Pancreas (tissue), 10 donors: ENCODE data around the gene C11orf91. TPM values are rescaled to one million over a fixed set of nuclear protein-coding genes. Genes with fewer than 3 reads are reported as not detected.
A peak's percentile ranks its signal among the peaks of the same experiment; 100 is the strongest.
"Not testable (repeated sequence)": the region's sequence is repeated elsewhere in the genome, so short reads cannot be mapped to it uniquely, and the experiment has no call there.

Experiments used
- ATAC-seq, 4 donors: fragments of 200-7000 bp; cut with Tn5 transposase; one replicate each; pipeline versions ENCODE4 v1.8.0 to v1.9.1; 2020; ENCODE audit warnings: mild to moderate bottlenecking in 4 of 4, moderate library complexity in 4 of 4
- DNase-seq, 6 donors: peaks; one replicate each; pipeline ENCODE4 v3.0.0-alpha.2; 2020
- FAIRE-seq: peaks from 2 replicates; lab custom pipeline; 2012; peaks lifted over from hg19 to GRCh38; lab: Jason Lieb, UNC
- H3K27ac ChIP-seq, 4 donors: fragments of 200-600 bp; sonication (generic); 1 replicate in 3 of 4; 2 replicates in 1 of 4; pipeline versions ENCODE4 v1.5.0 to v1.8.0; 2020
- H3K27me3 ChIP-seq, 4 donors: fragments of 200-600 bp; one replicate each; pipeline ENCODE4 v1.8.0; 2021
- H3K36me3 ChIP-seq, 3 donors: fragments of 200-600 bp; sonication (generic) in 1 of 3; one replicate each; pipeline versions ENCODE4 v1.5.0 to v1.8.0; 2020 to 2021
- H3K4me1 ChIP-seq, 3 donors: fragments of 200-600 bp; one replicate each; pipeline ENCODE4 v1.8.0; 2021
- H3K4me3 ChIP-seq, 4 donors: fragments of 200-600 bp; sonication (generic) in 2 of 4; one replicate each; pipeline versions ENCODE4 v1.5.0 to v1.8.0; 2020 to 2021
- H3K9me3 ChIP-seq, 4 donors: fragments of 200-600 bp; one replicate each; pipeline ENCODE4 v1.8.0; 2021
- CTCF ChIP-seq, 4 donors: fragments of 200-600 bp; sonication (generic) in 3 of 4; IDR thresholded peaks; one replicate each; pipeline versions ENCODE4 v1.5.0 to v1.8.0; 2021; ENCODE audit warnings: antibody characterized with exemption in 4 of 4
- WGBS, 2 donors: extraction: QIAGEN DNeasy Blood & Tissue Kit; methylation state at CpG; one replicate each; pipeline ENCODE4 v1.1.7; 2013; 5-methylcytosine and 5-hydroxymethylcytosine counted together
- intact Hi-C, 3 donors: fragments of 100-400 bp; cut with DNase I; formaldehyde crosslinking; loops; one replicate each; pipeline versions ENCODE4 v1.11.1 to v1.14.2; 2022
- polyA plus RNA-seq, 2 donors: library from polyadenylated mRNA; stranded (reverse); fragments of 200-250 nt; gene quantifications; one replicate each; pipeline ENCODE4 v1.2.3, GENCODE V29; 2013
- total RNA-seq, 6 donors: library from RNA; stranded (reverse); fragmentation: NEBNext Ultra II Directional in 4 of 6; extraction: Animal tissue kit (Norgen Biotek cat#: 25700) in 4 of 6; gene quantifications; one replicate each; pipeline versions ENCODE4 v1.2.1 to v1.2.4, GENCODE V29; 2021 to 2023
- donor health status: healthy with polysubstance abuse.
- donor health status: DM: no; HTN: no; CAD: no; lungs with moderate emphysema.
- donor health status: DM: no; HTN: no; CAD: no.
- donor health status: control.
- donor health status: control.
- donor health status: Bipolar disorder and iron deficiency.
- donor health status: DM: yes; HTN: yes; CAD: no.
- donor health status: DM: no; HTN: no; CAD: no.
- donor health status: DM: no; HTN: no; CAD: no.
- donor health status: DM: yes; HTN: yes; CAD: no.

Gene C11orf91
- total and polyA plus RNA-seq, 8 donors = 0.26 to 0.31 (median 0.28) TPM; not detected in 5

- WGBS, 2 donors = 6 to 10% methylated on average over 15 of the region's 15 CpGs
- no peaks in the 10 kb centered on the region for H3K36me3 ChIP-seq
- peak overlapping the region; percentile 52 to 68 (median 64) for H3K4me3 ChIP-seq
- no peaks in the 10 kb centered on the region for H3K9me3 ChIP-seq
- ATAC-seq (peak in 1 of 4 donors; percentile 0), DNase-seq (no peak), FAIRE-seq (no peak)
- peaks cover 0 to 3% (median 0%) of the 10 kb centered on the region in 3 donors for H3K4me1 ChIP-seq
- intact Hi-C loops = no loop called here
- peak overlapping the region; percentile 46 to 92 (median 80) for H3K27ac ChIP-seq
- no peak for TF ChIP-seq CTCF (IDR thresholded peaks at IDR 0.05)
- no peaks in the 10 kb centered on the region for H3K27me3 ChIP-seq
These were observed 34.0 kb upstream of the C11orf91 start for GRCh38 chr11:33734441-33735270.

- H3K27ac ChIP-seq = peak overlapping the region in 2 of 4 donors; percentile 7 to 20
- H3K27me3 ChIP-seq = no peaks in the 10 kb centered on the region
- H3K36me3 ChIP-seq = no peaks in the 10 kb centered on the region
- H3K4me3 ChIP-seq = peak overlapping the region in 2 of 4 donors; percentile 52 to 62
- FAIRE-seq (no peak), DNase-seq (no peak), ATAC-seq (no peak)
- peaks cover 0 to 3% (median 0%) of the 10 kb centered on the region in 3 donors for H3K4me1 ChIP-seq
- no peaks in the 10 kb centered on the region for H3K9me3 ChIP-seq
- no peak for TF ChIP-seq CTCF (IDR thresholded peaks at IDR 0.05)
- intact Hi-C loops = no loop called here
- 57 to 72% methylated on average over 7 of the region's 7 CpGs for WGBS, 2 donors
These were observed 33.4 kb upstream of the C11orf91 start for GRCh38 chr11:33733980-33734379.

GRCh38 chr11:33731723-33732531, 31.3 kb upstream of the C11orf91 start:
- FAIRE-seq = no peak
- Histone ChIP-seq H3K36me3 (no peaks in the 10 kb centered on the region), H3K9me3 (no peaks in the 10 kb centered on the region), H3K27ac (no peak overlapping the region), H3K4me3 (no peak overlapping the region), H3K4me1 (peaks cover 0 to 3% (median 0%) of the 10 kb centered on the region in 3 donors), H3K27me3 (no peaks in the 10 kb centered on the region)
- no peak for DNase-seq
- no peak for TF ChIP-seq CTCF (IDR thresholded peaks at IDR 0.05)
- intact Hi-C loops = no loop called here
- no peak for ATAC-seq
- 66 to 67% methylated on average over 9 of the region's 9 CpGs for WGBS, 2 donors

- Histone ChIP-seq H3K9me3 (no peaks in the 10 kb centered on the region), H3K27ac (no peak overlapping the region), H3K36me3 (no peaks in the 10 kb centered on the region), H3K4me3 (no peak overlapping the region), H3K27me3 (no peaks in the 10 kb centered on the region), H3K4me1 (peaks cover 0 to 3% (median 0%) of the 10 kb centered on the region in 3 donors)
- TF ChIP-seq CTCF (IDR thresholded peaks at IDR 0.05) = no peak
- intact Hi-C loops = no loop called here
- ATAC-seq (no peak), DNase-seq (no peak), FAIRE-seq (no peak)
- WGBS, 2 donors = 64 to 65% methylated on average over 7 of the region's 7 CpGs
These were observed 30.1 kb upstream of the C11orf91 start for GRCh38 chr11:33730716-33731115.

- H3K4me3 ChIP-seq, H3K27ac ChIP-seq, ATAC-seq, DNase-seq, H3K27me3 ChIP-seq, H3K9me3 ChIP-seq, H3K4me1 ChIP-seq, FAIRE-seq, intact Hi-C loops, H3K36me3 ChIP-seq: not testable (repeated sequence)
- WGBS, 2 donors = 76 to 83% methylated on average over 5 of the region's 5 CpGs
These were observed 28.5 kb upstream of the C11orf91 start for GRCh38 chr11:33729072-33729664.

- ATAC-seq = not testable (repeated sequence)
These were observed 26.9 kb upstream of the C11orf91 start for GRCh38 chr11:33727539-33727938.

More at GRCh38 chr11:33727539-33727938, 26.9 kb upstream of the C11orf91 start:
- WGBS, 2 donors = 35 to 38% methylated on average over 1 of the region's 1 CpG
- H3K27me3 ChIP-seq, H3K9me3 ChIP-seq, FAIRE-seq, H3K4me3 ChIP-seq, H3K27ac ChIP-seq, H3K36me3 ChIP-seq, intact Hi-C loops, DNase-seq: not testable (repeated sequence)
- peaks cover 0 to 24% (median 5%) of the 10 kb centered on the region in 3 donors for H3K4me1 ChIP-seq
